NCI-H526 treated with DMSO at 0.1 percent for 48 hours (cell line): ENCODE measurements around the gene KCNG4.

Experiments used
- DNase-seq: peaks from one replicate; lab custom pipeline; 2025; lab: John Stamatoyannopoulos, UW

KCNG4 gene

GRCh38 chr16:84262939-84263338 lies 23.1 kb upstream of the KCNG4 start:
- no peak for DNase-seq

- no peak for DNase-seq
These were observed 22.2 kb upstream of the KCNG4 start for GRCh38 chr16:84262031-84262430.

DNA sequence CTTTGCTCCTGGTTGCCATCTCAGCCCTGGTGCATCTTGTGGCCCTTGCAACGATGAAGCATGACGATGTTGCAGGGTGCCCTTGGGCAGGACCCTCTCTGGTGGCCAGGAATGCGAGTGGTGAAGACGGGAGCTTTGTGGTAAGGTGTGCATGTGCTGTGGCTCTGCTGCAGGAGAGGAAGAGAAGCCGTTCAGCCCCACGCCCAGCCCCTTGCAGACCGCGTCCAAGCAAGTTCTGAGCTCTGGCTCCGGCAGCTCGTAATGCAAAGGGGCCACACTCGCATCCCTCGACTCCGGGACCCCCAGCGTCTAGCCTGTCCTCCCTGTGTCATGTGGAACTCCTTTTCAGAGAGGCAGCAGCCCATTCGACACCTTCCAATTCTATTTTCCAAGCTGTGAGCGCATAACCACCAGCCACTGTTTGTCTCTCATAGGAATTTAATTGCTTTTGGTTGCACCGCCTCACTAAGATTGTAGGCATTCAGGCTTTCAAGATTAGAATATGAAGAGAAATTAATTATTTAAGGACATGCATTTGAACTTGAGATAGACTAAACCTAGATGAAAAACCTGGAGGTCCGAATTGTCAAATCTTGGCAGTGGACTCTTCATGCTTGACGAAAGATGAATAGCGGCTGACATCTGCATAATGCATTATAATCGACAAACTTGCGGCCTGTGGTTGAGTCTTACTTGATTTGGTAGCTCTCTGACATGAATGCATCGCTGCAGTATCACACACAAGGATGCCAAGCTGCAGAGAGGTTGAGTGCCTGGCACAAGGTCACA lies 21.1 kb upstream of the KCNG4 start:
- no peak for DNase-seq

- DNase-seq, result no peak
These were observed 19.9 kb upstream of the KCNG4 start for GRCh38 chr16:84259691-84260090.

GRCh38 chr16:84258266-84258665 lies 18.5 kb upstream of the KCNG4 start:
- no peak for DNase-seq

- no peak for DNase-seq
These were observed 15.4 kb upstream of the KCNG4 start for GRCh38 chr16:84255050-84255810.

DNA sequence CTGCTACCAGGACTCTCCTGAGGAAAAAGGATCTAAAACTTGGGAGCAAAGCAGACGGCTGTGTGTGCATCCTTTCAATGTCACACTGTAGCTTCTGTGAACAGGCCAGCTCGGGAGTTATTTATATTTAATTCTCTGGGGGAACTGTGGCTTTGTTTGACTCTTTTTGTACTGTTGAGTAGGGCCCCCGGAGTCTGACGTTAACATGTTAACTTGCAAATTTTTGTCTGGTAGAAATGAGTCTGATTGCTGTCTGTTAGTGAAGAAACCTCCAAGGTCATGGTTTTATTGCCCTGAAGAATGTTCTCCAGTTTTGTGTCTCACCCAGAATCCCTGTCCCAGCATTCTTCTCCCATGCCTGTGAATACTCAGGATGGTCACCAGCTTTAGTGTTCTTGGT lies 14.2 kb upstream of the KCNG4 start:
- no peak for DNase-seq

DNA sequence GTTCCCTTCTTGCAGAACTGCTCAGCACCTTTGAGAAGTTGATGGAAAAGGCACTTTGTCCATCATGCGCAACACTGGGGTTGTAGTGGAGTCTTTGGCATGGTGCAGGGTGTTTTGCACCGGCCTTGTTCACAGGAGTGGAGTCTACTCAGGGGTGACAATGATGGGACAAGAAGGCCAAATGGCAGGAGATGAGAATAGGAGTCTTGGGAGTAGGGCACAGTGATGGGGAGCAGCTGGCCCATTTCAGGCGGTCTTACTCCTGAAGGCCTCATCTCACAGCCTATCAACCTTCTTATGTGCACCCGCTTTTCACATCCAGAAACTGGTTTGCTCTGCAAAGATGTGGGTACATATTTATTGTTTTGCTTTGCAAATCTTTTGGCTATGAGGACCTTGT lies 13.4 kb upstream of the KCNG4 start:
- DNase-seq, result no peak

DNA sequence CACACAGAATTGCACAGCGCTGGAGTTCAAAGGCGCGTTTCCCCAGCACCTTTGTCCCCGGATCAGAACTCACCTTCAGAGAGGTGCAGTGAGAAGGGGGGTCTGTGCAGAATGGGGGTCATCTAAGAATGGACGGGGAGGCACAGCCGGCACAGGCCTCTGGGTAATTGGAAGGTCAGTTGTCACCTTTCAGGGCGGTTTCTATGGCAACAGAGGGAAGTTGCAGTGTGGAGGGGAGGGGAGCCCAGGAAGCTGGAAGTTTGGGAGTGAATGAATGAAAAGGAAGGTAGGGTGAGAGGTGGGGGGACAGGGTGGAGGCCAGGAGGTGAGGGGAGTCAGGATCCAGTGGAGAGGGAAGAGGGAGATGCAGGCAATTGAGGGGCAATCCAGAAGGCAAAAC lies 12.4 kb upstream of the KCNG4 start:
- no peak for DNase-seq

DNA sequence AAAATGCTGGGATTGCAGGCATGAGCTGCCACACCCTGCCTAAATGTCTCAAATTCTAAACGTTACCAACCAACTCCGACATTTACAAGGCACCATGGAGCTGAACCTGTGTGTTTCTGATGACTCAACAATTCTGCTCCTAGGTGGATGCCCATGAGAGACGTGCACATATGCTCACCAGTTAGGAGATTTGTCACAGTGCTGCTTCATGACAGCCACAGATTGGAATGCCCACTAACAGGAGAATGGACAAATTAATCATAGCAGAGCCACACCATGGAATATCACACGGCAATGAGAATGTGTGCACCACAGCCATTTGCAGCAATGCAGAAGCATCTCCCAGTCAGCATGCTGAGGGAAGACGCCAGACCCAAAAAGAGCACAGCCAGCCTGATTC lies 8.0 kb upstream of the KCNG4 start:
- no peak for DNase-seq

GRCh38 chr16:84247331-84247730 lies 7.5 kb upstream of the KCNG4 start:
- DNase-seq, result no peak

DNA sequence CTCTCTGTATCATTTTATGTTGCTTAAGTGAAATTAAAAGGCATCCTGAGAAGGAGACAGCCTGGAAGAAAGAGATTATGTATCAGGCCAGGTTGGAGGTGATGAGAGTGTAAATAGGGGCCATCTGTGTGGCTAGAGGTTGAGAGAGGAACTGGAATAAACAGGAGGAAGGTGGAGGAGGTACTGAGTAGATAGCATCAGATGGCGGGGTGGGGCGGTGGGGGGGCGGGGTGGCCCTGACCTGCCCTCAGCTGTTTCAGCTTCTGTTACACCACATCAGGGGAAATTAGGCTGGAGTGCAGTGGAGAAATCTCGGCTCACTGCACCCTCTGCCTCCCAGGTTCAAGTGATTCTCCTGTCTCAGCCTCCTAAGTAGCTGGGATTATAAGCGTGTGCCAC lies 6.9 kb upstream of the KCNG4 start:
- DNase-seq, result no peak

- DNase-seq, result no peak
These were observed 6.3 kb upstream of the KCNG4 start for GRCh38 chr16:84245956-84246678.

DNA sequence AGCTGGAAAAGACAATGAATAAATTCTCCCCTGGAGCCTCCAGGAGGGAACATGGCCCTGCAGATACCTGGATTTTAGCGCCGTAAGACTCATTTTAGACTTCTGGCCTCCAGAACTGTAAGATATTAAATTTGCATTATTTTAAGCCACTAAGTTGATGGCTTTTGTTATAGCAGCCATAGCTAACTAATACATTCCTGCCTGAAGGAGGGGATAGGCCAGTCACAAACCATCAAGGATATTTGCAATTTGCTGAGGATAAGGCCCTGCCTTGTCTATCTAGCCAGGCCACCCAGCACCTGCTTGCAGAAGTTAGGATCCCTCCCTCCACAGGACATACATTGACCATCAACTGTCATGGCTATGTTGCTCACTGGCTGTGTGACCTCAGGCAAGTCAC lies 4.9 kb upstream of the KCNG4 start:
- no peak for DNase-seq

DNA sequence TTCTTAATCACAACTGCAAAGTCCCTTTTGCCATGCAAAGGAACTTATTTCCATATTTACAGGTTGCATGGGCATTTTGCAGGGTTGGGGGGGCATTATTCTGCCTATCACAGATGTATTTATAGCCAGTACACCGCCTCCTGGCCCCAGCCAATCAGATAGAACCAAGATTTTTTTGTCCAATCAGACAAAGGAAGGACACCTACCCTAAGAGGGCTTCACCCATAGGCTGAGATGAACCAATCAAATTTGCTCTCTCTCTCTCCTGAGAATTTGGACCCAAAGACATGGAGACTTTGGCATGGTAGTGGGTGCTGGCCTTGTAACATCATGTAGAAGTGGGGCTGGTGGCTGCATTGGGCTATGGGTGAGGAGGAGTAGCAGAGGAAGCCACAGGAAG lies 3.9 kb upstream of the KCNG4 start:
- no peak for DNase-seq

DNA sequence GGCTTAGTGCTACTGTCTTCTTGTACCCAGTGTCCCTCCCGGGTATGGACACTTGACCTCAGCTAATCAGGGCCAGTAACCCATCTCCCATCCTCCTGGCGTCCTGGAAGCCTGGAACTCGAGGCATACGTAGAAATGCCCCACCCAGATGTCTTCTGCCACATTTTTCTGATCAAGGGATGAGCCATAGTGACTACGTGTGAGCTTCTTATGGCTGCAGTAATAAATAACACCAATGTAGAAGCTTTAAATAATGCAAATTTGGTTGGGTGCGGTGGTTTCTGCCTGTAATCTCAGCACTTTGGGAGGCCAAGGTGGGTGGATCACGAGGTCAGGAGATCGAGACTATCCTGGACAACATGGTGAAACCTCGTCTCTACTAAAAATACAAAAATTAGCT lies 3.0 kb upstream of the KCNG4 start:
- DNase-seq, result no peak

GRCh38 chr16:84241778-84242177 lies 2.0 kb upstream of the KCNG4 start:
- DNase-seq, result no peak

- DNase-seq, result no peak
These were observed 643 bp upstream of the KCNG4 start for GRCh38 chr16:84240455-84240854.

DNA sequence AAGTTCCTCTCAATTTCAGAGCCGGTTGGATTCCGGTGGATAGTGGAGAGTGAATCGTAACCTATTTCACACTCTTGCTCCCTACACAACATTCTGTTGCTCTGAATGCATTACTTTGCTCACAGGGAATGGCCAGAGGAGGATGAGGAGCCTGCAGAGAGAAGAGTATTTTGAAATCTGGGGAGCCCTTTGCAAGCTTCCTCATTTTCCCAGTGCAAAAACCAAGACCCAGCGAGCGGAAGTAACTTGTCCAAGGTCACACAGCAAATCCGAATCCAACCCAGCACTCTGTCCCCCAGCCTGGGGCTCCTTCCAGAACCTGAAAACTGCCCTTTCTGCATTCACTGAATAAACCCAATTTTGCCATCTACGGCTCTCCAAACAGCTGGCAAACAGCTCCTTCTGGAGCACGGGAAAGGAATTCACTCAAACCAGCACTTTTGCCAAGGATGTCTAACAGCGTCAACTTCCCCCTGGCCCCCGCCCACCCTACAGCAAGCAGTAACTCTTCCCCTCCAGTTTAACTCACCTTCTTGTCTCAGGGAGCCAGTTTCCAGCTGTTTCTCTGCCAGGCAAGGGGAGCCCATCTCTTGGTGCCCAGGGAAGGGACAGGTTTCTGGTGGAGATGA lies 557 bp downstream of the KCNG4 start:
- no peak for DNase-seq

- DNase-seq, result no peak
These were observed 1.6 kb downstream of the KCNG4 start for GRCh38 chr16:84237994-84238750.

GRCh38 chr16:84236671-84237070 lies 3.1 kb downstream of the KCNG4 start:
- no peak for DNase-seq
